Stimulated activated CD4-positive, alpha-beta T cell treated with anti-CD3 and anti-CD28 coated beads, Interleukin-4, amount 100 ng/mL, for 1 hour (primary cell): ENCODE data around the gene AK5.

ENCODE experiments used
- DNase-seq: peaks from one replicate; pipeline ENCODE4 v3.0.0-alpha.2; 2020

The AK5 gene

DNA sequence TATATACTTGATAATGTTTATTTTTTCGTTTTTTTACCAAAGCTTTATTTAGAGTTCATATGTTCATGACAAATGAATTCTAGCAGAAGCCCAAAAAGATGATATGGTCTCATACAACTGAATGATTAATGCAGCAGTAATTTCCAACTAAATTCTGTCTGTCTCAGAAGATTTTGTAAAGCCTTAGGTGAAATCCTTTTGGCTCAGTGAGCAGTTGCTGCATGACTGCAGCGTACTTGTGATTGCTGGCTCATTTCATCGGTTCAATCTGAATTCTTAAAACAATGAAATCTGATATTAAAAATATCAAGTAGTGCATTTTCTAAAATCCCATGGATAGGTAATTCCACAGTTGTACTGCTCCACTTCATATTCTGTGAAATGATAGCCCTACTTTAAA, 73.2 kb downstream of the AK5 start:
- DNase-seq = no peak

- no peak for DNase-seq
Observed at GRCh38 chr1:77356136-77356535, 74.3 kb downstream of the AK5 start.

DNA sequence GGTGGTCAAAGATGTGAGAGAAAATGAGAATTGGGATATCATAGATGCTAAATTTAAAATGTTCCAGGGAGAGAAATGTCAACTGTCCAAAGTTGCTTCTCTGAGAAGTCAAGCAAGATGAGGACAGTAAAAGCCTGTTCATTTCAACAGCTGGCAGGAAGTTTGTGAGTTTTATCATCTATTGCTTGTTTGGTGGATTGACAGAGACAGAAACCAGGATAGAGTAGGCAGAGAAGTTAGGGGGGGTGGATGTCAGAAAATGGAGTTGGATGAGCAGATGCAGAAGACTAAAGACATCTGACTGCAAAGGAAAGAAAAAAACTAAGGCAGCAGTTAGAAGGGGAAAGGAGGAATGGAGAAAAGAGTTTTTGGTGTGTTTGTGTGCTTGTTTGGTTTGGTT, 78.4 kb downstream of the AK5 start:
- no peak for DNase-seq

GRCh38 chr1:77361621-77362020, 79.8 kb downstream of the AK5 start:
- no peak for DNase-seq

GRCh38 chr1:77370161-77370560, 88.3 kb downstream of the AK5 start:
- DNase-seq = no peak

- no peak for DNase-seq
Observed at GRCh38 chr1:77370583-77371306, 88.9 kb downstream of the AK5 start.

GRCh38 chr1:77371396-77371795, 89.6 kb downstream of the AK5 start:
- no peak for DNase-seq

- DNase-seq = no peak
Observed at GRCh38 chr1:77373702-77374101, 91.9 kb downstream of the AK5 start.

- DNase-seq = no peak
Observed at GRCh38 chr1:77375541-77375940, 93.7 kb downstream of the AK5 start.

DNA sequence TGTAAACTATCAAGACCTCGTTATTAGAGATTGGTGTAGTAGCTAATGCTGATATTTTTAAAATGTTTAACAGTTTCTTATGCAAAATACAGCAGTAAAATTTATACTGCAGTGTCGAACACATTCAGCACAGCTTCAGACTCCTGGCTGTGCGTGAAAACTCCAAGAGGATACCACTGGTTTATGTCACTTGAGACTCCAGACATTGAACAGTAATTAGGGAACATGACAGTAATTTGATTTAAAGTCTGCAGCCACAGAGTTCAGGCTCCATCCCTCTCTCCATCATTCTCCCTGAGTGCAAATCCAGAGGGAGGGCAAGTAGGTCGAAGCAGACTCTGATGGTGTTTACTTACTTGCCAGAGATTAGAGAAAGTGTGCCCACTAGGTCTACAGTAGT, 94.2 kb downstream of the AK5 start:
- no peak for DNase-seq

GRCh38 chr1:77378723-77379535, 97.1 kb downstream of the AK5 start:
- DNase-seq = no peak

- no peak for DNase-seq
Observed at GRCh38 chr1:77382366-77382765, 100.5 kb downstream of the AK5 start.

DNA sequence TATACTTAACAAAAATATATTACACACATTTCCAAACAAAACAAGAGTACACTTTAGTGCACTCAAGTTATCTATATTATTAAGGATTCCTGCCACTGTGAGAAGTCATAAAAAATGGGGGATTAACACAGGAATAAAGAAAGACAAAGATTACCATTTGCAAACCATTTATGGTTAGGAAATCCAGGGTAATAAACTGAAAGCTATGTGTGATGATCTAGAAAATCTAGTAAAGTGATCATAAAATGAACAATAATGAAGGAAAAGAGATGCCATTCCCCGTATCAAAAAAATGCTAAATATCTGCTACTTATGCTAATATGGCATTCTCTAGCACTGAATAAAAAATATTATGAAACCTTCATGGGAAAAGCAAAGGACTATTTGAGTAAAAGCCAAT, 101.4 kb downstream of the AK5 start:
- no peak for DNase-seq

DNA sequence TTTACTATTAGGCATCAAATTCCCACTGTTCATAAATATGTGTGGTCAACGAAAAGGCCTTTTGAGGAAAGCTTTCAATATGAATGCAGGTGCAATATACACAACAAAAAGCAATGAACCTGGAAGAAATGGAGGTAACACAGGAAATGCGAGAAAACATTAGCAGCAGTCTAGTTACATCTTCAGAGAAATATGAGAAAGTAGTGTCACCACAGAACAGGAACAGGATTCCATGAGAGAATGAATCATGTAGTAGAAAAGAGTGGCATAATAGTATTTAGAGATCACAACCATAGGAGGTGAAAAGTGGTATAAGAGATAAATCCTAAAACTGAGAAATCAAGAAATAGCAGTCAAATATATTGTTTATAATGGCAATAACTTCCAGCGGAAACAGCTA, 103.7 kb downstream of the AK5 start:
- no peak for DNase-seq

- DNase-seq = no peak
Observed at GRCh38 chr1:77386276-77386675, 104.5 kb downstream of the AK5 start.

DNA sequence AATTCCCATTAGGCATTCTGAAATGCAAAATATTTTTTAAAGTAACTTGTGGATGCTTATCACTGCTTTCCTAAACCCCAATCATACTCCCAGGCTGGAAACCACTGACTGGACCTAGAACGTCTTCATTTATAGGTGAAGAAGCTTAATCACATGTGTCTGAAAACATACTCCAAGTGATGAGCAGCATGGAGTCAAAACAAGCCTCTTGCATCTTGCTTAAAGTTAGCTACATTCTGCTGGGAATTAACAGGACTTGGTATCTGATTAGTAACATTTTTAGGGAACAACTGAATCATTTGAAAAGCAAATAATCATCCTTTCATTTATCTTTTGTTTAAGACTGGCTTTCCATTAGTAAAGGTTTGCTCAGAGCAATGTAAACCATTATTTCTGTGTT, 105.7 kb downstream of the AK5 start:
- no peak for DNase-seq

DNA sequence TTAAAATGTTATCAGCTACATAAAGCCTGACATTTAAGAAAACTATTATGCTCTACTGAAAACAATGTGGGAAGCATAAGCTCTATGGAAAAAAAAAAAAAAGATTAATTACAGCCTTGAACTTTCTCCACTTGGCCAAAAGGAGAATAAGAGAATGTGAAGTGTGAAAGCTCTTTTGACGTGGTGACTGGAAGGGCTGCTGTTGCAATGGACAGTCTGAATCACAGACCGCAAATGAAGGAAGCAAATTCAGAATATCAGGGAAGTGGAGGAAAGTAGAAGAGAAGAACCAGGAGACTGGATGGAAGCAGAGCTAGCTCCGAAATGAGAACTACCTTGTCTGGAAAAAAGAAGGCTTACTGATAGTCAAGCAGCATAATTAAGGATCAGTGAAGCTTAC, 106.8 kb downstream of the AK5 start:
- no peak for DNase-seq

DNA sequence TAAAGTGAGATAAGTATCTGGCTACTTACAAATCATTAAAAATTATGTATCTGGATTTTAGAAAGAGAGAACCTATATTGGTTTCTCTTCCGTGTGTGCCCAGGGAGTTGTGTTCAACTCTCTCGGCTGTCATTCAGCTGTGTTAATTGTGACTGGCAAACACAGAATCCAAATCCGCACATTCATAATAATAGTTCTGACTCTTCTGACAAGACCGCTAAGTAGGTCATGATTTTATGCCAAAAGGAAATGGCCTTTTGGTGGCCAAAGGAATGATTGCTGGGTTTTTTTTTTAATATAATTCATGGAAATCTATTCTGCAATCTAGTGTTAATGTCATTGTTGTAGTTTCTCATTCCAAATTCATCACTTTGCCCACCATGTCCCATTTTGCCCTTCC, 110.7 kb downstream of the AK5 start:
- DNase-seq = no peak

- no peak for DNase-seq
Observed at GRCh38 chr1:77394166-77394565, 112.3 kb downstream of the AK5 start.

GRCh38 chr1:77395051-77395450, 113.2 kb downstream of the AK5 start:
- no peak for DNase-seq

- no peak for DNase-seq
Observed at GRCh38 chr1:77398152-77398551, 116.3 kb downstream of the AK5 start.

- DNase-seq = no peak
Observed at GRCh38 chr1:77399250-77400086, 117.6 kb downstream of the AK5 start.

DNA sequence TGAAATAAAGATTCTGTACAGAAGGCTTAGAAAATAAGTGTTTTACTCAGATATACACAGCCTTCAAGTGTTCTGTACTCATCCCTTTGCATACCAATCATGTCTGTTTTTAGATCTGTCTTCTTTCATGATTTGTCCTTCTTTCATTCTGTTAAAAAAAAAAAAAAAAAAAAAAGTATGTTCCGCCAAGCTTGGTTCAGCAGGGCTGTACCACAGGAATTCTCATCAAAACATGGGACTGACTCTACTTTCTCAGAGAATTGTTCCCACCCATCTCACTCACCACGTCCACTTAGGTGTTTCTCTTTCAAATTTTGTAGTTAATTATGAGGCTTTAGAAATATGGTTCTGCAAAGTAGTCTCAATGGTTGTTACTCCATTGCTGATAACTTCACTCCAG, 119.0 kb downstream of the AK5 start:
- DNase-seq = no peak

DNA sequence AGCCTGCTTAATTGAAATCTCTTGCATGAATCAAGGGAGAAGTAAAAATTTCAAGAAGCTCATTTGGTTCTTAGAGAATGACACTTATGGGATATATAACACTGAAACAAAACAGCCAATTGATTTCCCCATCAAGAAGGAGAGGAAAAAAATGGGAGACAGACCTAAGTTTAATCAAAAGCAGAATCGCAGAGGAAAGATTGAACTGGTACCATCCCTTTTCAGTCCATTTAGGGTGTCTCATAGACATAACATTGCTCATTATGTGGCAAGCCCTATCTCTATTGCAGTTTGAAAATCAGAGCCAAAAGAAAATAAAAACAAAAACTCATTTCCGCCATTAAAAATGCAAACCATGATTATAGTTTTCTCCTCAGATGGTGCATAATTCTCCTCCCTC, 119.6 kb downstream of the AK5 start:
- DNase-seq = no peak
